Left hindlimb (tissue), 1 donor: ENCODE data around the gene TLCD2.
"Not testable (repeated sequence)": the region's sequence is repeated elsewhere in the genome, so short reads cannot be mapped to it uniquely, and the experiment has no call there.

Source experiments
- DNase-seq: peaks from one replicate; pipeline ENCODE4 v3.0.0-alpha.2; 2018

TLCD2 gene

GRCh38 chr17:1709971-1710806 is at the start of gene TLCD2:
TSS of gene TLCD2 (minus strand) at chr17:1710377. CDS start at chr17:1710242, 135 bp downstream.
- peak; percentile 82 for DNase-seq

- DNase-seq, result no peak
Observed at GRCh38 chr17:1759529-1759928, 49.4 kb upstream of the TLCD2 start.

- no peak for DNase-seq
Observed at GRCh38 chr17:1758807-1759206, 48.6 kb upstream of the TLCD2 start.

DNA sequence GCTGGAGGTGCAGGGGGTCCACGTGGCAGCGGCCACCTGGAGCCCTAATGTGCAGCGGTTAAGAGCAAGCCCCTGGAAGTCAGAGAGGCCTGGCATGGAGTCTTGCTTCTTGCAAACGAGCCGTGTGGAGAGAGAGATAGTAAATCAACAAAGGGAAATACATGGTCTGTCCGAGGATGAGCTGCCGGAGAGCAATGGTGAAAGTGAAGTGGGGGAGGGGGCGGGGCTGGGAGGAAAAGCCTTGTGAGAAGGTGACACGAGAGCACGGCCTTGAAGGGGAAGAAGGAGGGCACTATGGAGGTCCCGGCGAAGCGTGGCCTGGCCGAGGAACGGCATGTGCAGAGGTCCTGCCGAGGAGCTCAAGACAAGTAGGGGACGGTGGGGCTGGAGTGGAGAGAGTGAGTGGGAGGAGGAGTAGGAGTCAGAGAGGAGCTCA is 45.7 kb upstream of the TLCD2 start:
- no peak for DNase-seq

DNA sequence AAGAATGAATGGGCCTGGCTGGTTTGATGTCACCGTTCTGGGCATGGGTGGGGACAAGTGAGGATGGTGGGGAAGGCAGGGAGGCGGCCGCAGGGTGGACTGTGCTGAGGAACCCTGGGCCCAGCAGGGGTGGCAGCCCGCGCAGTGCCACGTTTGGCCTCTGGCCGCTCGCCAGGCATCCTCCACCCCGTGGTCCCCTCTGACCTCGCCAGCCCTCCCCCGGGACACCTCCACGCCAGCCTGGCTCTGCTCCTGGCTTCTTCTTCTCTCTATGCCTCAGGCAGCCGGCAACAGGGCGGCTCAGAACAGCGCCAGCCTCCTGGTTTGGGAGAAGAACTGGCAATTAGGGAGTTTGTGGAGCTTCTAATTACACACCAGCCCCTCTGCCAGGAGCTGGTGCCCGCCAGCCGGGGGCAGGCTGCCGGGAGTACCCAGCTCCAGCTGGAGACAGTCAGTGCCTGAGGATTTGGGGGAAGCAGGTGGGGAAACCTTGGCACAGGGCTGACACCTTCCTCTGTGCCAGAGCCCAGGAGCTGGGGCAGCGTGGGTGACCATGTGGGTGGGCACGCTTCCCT is 45.2 kb upstream of the TLCD2 start:
- peak; percentile 71 for DNase-seq

GRCh38 chr17:1754430-1755112 is 44.4 kb upstream of the TLCD2 start:
- no peak for DNase-seq

GRCh38 chr17:1753767-1754429 is 43.7 kb upstream of the TLCD2 start:
- DNase-seq, result no peak

- DNase-seq, result no peak
Observed at GRCh38 chr17:1752425-1753262, 42.5 kb upstream of the TLCD2 start.

- DNase-seq, result no peak
Observed at GRCh38 chr17:1750628-1751027, 40.5 kb upstream of the TLCD2 start.

DNA sequence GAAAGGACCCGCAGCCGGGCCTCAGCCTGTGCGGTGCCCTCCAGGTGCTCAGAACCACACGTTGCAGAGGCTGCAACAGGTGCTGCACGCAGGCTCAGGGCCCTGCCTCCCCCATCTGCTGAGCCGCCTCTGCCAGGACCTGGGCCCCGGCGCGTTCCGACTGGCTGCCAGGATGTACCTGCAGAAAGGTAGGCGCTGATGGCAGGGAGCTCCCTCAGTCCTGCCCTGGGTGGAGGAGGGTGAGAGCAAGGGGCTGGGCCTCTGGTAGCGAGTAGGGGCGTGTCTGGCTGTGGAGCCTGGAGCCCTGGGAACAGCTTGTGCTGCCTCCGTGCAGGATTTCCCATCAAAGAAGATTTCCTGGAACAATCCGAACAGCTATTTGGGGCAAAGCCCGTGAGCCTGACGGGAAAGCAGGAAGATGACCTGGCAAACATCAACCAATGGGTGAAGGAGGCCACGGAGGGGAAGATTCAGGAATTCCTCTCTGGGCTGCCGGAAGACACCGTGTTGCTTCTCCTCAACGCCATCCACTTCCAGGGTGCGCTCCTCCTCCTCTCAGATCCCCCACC is 36.9 kb upstream of the TLCD2 start:
- no peak for DNase-seq

DNA sequence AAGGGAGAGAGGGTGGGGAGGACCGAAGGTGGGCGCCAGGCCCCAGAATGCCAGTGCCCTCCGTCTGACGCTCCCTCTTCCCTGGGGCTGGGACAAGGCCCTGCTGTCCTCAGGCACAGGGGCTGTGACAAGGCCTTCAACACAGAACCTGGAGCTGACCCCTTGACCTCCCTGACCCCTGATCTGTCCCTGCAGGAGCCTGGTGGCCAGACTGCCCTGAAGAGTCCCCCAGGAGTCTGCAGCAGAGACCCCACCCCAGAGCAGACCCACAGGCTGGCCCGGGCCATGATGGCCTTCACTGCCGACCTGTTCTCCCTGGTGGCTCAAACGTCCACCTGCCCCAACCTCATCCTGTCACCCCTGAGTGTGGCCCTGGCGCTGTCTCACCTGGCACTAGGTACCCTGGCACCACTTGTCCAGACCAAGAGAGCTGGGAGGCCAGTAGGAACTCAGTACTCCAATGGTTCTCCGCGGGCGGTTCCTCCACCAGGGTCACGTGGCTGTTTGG is 35.4 kb upstream of the TLCD2 start:
- no peak for DNase-seq

DNA sequence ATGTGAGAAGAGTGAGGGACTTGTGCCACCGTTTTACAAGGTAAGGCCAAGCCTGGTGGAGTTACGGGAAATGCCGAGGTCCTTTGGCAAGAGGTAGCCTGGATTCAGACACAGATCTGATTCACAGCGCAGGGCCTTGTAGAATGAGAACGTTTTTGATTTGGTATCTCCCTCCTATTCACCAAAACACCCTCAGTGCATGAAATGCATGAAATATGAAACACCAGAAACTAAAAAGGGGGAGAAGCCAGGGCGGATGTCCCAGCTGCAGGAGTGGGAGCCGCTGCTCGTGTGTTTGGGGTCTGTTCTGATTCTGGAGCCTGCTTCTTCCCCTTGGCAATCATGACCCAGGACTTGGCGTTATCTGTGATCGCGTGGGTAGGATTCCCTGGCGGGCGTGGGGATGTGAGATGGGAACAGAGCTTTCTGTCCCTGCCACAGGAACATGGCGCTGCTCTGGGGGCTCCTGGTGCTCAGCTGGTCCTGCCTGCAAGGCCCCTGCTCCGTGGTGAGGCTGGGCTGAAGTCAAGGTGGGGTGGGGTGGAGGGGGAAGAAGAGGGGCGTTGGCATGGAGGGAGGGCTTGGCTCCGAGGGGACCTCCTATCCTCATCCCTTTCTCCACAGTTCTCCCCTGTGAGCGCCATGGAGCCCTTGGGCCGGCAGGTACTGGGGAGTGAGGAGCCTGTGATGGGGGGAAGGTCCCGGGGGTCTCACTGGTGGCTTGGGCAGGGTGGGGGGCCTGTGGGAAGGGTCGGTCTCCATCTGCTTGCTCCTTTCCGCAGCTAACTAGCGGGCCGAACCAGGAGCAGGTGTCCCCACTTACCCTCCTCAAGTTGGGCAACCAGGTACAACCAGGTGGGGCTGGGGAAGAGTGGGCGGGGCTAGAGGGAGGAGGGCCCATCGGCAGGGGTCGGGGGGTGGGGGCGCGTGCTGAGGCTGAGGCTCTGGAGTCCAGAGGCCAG is 34.7 kb upstream of the TLCD2 start:
- DNase-seq, result no peak

DNA sequence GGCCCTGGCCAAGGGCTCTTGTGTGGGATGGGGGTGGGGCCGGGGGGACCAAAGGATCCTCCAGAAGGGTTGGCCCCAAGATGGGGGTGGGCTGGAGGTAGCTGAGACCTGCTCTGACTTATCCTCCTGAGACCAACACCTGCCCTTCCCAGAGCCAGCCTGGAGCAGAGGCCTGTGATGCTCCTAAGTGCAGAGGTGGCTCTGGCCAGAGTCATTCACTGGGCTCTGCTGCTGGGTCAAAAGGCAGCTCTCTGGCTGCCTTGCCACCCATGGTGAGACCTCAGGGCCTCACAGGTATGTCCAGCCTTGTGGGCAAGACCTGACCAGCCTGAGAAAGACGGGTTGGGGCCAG is 32.9 kb upstream of the TLCD2 start:
- DNase-seq, result no peak

DNA sequence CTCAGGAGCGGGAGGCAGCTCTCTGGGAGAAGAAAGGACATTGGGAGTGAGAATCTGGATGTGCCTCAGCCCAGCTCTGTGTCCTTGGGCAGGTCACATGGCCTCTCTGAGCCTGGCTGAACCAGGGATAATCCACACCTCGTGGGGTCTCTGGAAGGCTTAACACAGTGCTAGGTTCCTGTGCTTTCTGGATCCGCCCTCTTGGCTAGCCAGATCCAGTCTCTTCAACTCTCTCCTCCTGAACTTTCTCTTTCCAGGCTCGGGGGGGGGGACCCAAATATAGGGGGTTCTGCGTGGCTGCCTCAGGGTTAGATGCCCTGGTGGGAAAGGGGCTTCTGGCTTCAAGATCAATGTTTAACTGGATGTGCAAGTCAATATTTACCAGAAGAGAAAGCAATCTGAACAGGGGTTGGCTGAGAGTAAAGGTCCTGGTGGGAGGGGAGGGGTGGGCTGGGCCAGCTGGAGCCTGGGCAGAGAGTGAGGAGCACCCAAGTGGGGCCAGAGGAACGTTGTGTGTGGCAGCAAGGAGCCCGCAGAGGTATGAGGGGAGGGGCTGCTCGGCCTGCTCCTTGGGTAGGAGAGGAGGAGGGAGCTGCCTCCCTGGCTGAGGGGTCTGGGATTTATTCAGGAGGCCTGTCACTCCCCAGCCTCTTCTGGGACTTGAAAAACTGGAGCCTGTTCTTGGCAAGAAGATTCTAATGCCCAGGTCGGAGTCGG is 32.4 kb upstream of the TLCD2 start, which contains the start of gene SERPINF2:
Gene SERPINF2, plus strand, starts transcription at position 501 of the 717 bp plus-strand sequence. CDS start 2,125 bp downstream, outside the sequence.
- no peak for DNase-seq

DNA sequence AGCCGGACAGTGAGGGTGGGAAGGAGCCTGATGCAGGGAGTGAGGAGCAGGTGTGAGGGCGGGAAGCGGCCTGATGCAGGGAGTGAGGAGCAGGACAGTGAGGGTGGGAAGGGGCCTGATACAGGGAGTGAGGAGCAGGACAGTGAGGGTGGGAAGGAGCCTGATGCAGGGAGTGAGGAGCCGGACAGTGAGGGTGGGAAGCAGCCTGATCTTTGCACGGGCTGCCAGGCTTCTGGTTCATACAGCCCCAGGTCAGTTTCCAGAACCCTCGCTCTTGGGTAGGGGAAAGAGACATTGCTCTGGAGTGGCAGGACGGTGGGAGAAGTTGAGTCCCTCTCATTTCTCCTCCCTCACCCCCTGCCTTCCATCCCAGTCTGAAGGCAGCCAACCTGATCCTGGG is 31.7 kb upstream of the TLCD2 start:
- DNase-seq, result not testable (repeated sequence)

- DNase-seq, result no peak
Observed at GRCh38 chr17:1737531-1738291, 27.5 kb upstream of the TLCD2 start.

DNA sequence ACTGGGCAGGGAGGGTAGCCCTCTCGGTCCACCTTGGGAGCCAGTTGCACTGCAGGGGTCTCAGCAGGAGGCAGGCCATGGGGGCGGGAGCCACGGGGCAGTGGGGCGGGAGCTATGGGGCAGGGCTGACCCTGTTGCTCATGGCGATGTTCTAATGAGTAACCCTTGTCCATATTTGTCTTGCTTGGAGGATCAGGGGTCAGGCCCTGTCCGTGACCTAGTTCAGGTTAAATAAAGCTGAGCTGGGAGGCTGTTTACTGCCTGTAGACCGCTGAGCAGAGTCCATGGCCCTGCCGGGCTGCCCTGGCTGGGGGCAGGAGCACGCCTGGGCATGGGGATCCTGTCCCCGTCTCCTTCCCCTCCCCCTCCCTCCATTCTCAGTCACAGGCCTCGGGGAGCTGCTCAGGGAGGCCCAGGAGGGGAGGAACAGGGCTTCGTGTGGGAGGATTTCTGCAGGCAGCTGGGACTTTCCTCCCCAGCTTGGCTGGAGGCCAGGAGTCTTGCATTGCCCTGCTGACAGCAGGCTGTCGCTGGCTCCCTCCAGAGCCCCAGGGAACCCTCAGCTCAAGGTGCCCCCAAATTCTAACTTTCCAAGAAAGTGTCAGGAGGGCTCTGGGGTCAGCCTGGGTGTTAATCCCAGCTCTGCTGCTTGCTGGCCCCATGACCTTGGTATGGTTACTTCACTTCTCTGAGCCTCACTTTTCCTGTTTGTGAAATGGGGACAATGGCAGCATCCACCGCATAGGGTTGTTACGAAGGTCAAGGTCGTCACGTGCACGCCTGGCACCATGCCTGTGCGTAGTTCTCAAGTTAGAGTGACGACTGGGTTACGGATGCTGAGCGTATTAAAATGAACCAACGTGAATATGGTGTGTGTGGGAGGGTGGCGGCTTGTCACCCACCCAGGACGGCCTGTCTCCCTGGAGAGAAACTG is 26.4 kb upstream of the TLCD2 start:
- DNase-seq, result no peak

DNA sequence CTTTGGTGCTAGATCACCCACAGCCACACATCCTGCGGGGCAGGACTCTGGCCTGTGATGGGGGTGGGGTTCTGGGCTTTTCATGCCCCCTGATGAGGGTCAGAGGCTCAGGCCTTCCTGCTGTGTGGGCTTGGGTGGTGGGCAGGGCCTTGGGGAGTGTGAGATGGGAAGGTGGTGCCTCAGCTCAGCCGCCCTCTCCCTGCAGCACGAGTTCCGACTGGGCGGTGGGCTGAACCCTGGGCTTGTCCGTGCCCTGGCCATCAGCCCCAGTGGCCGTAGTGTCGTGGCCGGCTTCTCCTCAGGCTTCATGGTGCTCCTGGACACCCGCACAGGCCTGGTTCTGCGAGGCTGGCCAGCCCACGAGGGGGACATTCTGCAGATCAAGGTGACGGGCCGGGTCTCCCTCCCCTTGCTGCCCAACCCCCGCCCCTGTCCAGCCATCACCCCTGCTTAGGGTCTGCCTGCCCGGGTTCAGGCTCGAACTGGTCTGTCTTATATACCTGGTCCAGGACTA is 25.7 kb upstream of the TLCD2 start:
- no peak for DNase-seq
